K562 treated with DMSO at 1 percent for 48 hours (cell line): ENCODE data around the gene PLXDC1. TPM values are rescaled to one million over a fixed set of nuclear protein-coding genes. Genes with fewer than 3 reads are reported as not detected.

Source experiments
- total RNA-seq: library from RNA; unstranded; fragments of 300-600 nt; gene quantifications from 2 replicates; pipeline ENCODE4 v1.2.3, GENCODE V29; 2022; ENCODE audit warnings: low replicate concordance; ENCODE audit errors: extremely low read depth

Gene PLXDC1
- not detected in 2 replicates for total RNA-seq

GRCh38 chr17:39151150-39151942 lies at the start of gene PLXDC1:
Gene PLXDC1 (minus strand): TSS chr17:39151637. CDS start chr17:39151437, 200 bp downstream.

GRCh38 chr17:39200070-39200879 lies 48.8 kb upstream of the PLXDC1 start, which contains the start of gene RPL19:
Gene RPL19 (plus strand): TSS chr17:39200283. CDS start chr17:39200345, 62 bp downstream.

GRCh38 chr17:39197380-39198185 lies 46.1 kb upstream of the PLXDC1 start, which contains the start of gene CACNB1:
Gene CACNB1 (minus strand): TSS chr17:39197669. CDS start chr17:39197495, 174 bp downstream.

GRCh38 chr17:39165841-39166349 lies 14.5 kb upstream of the PLXDC1 start, which contains the start of gene ARL5C:
Gene ARL5C (minus strand): TSS chr17:39166161. CDS start chr17:39165760, 401 bp downstream.

Other genes with a start within 250 kb of the PLXDC1 start
- not detected in 2 replicates for gene FBXO47, start 184.2 kb downstream of the PLXDC1 start, total RNA-seq
- not detected in 2 replicates for gene ARL5C, start 14.5 kb upstream of the PLXDC1 start, total RNA-seq
- not detected in 2 replicates for gene CACNB1, start 46.0 kb upstream of the PLXDC1 start, total RNA-seq
- 2,946 and 5,168 TPM in 2 replicates for gene RPL19, start 48.6 kb upstream of the PLXDC1 start, total RNA-seq
- not detected in 2 replicates for gene STAC2, start 74.3 kb upstream of the PLXDC1 start, total RNA-seq
- gene FBXL20, start 250.0 kb upstream of the PLXDC1 start, total RNA-seq: not detected in 2 replicates